SK-N-SH (cell line): Measurements from ENCODE around the gene TRIP11. TPM values are rescaled to one million over a fixed set of nuclear protein-coding genes. Genes with fewer than 3 reads are reported as not detected.
A peak's percentile ranks its signal among the peaks of the same experiment; 100 is the strongest.

Experiments
- CTCF ChIA-PET: fragments of 300-600, 350-600 bp; formaldehyde crosslinking; extraction: SDS; loops from one replicate; lab custom pipeline; 2021; lab: Yijun Ruan, JAX
- POLR2A ChIA-PET: fragments of 350-600 bp; sonication (Branson Sonifier 250); formaldehyde crosslinking; extraction: SDS; loops from one replicate; lab custom pipeline; 2020; ENCODE audit warnings: antibody characterized with exemption, inconsistent platforms; lab: Yijun Ruan, JAX
- DNase-seq: peaks from one replicate; pipeline ENCODE4 v3.0.0; 2012
- H2AFZ ChIP-seq: fragments of 200-600 bp; sonication (generic); 2 replicates; pipeline ENCODE4 v1.8.1; 2016; ENCODE audit warnings: antibody characterized with exemption, mild to moderate bottlenecking, low read depth
- H3F3A ChIP-seq: fragments of 200-600 bp; sonication (generic); replicated peaks from 2 replicates; pipeline ENCODE3; 2016; ENCODE audit warnings: antibody characterized with exemption, mild to moderate bottlenecking; ENCODE audit not compliant: insufficient read depth
- H3K27ac ChIP-seq, 2 experiments: fragments of 200-500 bp in 1 of 2; fragments of 200-600 bp in 1 of 2; sonication (Bioruptor generic) in 1 of 2; sonication (generic), shearing (Covaris generic) in 1 of 2; 2 replicates each; pipeline versions ENCODE4 v1.5.1 to v1.6.1; 2014 to 2016; ENCODE audit warnings: low read depth in 2 of 2, inconsistent platforms in 1 of 2, low read length in 1 of 2, mild to moderate bottlenecking in 1 of 2, mixed read lengths in 1 of 2
- H3K27me3 ChIP-seq: fragments of 200-600 bp; sonication (generic), shearing (Covaris generic); 2 replicates; pipeline ENCODE4 v1.6.1; 2016; ENCODE audit warnings: mixed run types; ENCODE audit not compliant: insufficient read depth
- H3K36me3 ChIP-seq, 2 experiments: fragments of 200-500 bp in 1 of 2; fragments of 200-600 bp in 1 of 2; sonication (Bioruptor generic) in 1 of 2; sonication (generic) in 1 of 2; replicated peaks in 1 of 2; 2 replicates each; pipeline versions ENCODE3 to v1.5.1; 2014 to 2016; ENCODE audit warnings: low read length in 1 of 2, mild to moderate bottlenecking in 1 of 2; ENCODE audit not compliant: insufficient read depth in 2 of 2, control insufficient read depth in 1 of 2
- H3K4me1 ChIP-seq, 2 experiments: fragments of 200-500 bp in 1 of 2; fragments of 200-600 bp in 1 of 2; sonication (Bioruptor generic) in 1 of 2; sonication (generic), shearing (Covaris generic) in 1 of 2; 2 replicates each; pipeline versions ENCODE4 v1.5.1 to v1.6.1; 2014 to 2016; ENCODE audit warnings: low read depth in 1 of 2, low read length in 1 of 2, mixed run types in 1 of 2; ENCODE audit not compliant: insufficient read depth in 2 of 2, control insufficient read depth in 1 of 2
- H3K4me2 ChIP-seq: fragments of 200-600 bp; sonication (generic), shearing (Covaris generic); 2 replicates; pipeline ENCODE4 v1.6.1; 2017; ENCODE audit warnings: mixed run types
- H3K4me3 ChIP-seq, 2 experiments: fragments of 200-500 bp in 1 of 2; fragments of 200-600 bp in 1 of 2; sonication (Bioruptor generic) in 1 of 2; sonication (generic), shearing (Covaris generic) in 1 of 2; 2 replicates each; pipeline versions ENCODE4 v1.5.1 to v1.8.1; 2014 to 2016; ENCODE audit warnings: low read depth in 2 of 2, inconsistent platforms in 1 of 2, low read length in 1 of 2, mild to moderate bottlenecking in 1 of 2, mixed read lengths in 1 of 2, moderate library complexity in 1 of 2
- H3K79me2 ChIP-seq: fragments of 200-600 bp; sonication (generic); 2 replicates; pipeline ENCODE4 v1.8.1; 2017; ENCODE audit warnings: mild to moderate bottlenecking; ENCODE audit not compliant: insufficient read depth
- H3K9ac ChIP-seq: fragments of 200-600 bp; sonication (generic); 2 replicates; pipeline ENCODE4 v1.6.1; 2017; ENCODE audit warnings: mixed run types
- H3K9me2 ChIP-seq: fragments of 200-600 bp; sonication (generic); 2 replicates; pipeline ENCODE4 v1.6.1; 2017; ENCODE audit warnings: mixed run types
- H3K9me3 ChIP-seq: fragments of 200-600 bp; sonication (generic); 2 replicates; pipeline ENCODE4 v1.6.1; 2017; ENCODE audit warnings: mixed run types, mild to moderate bottlenecking, moderate library complexity
- H4K20me1 ChIP-seq: fragments of 200-600 bp; sonication (generic); 2 replicates; pipeline ENCODE4 v1.6.1; 2017; ENCODE audit warnings: mild to moderate bottlenecking, mixed run types; ENCODE audit not compliant: insufficient read depth
- EP300 ChIP-seq, 2 experiments: IDR thresholded peaks; 2 replicates each; pipeline versions ENCODE4 v1.4.0 to v1.6.1; 2012; ENCODE audit warnings: borderline replicate concordance in 1 of 2, low read depth in 1 of 2, low read length in 1 of 2
- FOSL2 ChIP-seq: IDR thresholded peaks from 2 replicates; pipeline ENCODE4 v1.4.0; 2012; ENCODE audit warnings: low read depth, mild to moderate bottlenecking, moderate library complexity, borderline replicate concordance
- JUND ChIP-seq: IDR thresholded peaks from 2 replicates; pipeline ENCODE4 v1.4.0; 2012
- NFIC ChIP-seq: IDR thresholded peaks from 2 replicates; pipeline ENCODE4 v1.4.0; 2012; ENCODE audit warnings: borderline replicate concordance
- NRF1 ChIP-seq: IDR thresholded peaks from 2 replicates; pipeline ENCODE4 v1.6.1; 2012; ENCODE audit warnings: low read depth, mild to moderate bottlenecking, low read length
- POLR2AphosphoS5 ChIP-seq: IDR thresholded peaks from 2 replicates; pipeline ENCODE4 v1.6.1; 2012; ENCODE audit warnings: low read depth, low read length
- RXRA ChIP-seq: IDR thresholded peaks from 2 replicates; pipeline ENCODE4 v1.4.0; 2012; ENCODE audit warnings: low read depth, mild to moderate bottlenecking, borderline replicate concordance
- TCF12 ChIP-seq: IDR thresholded peaks from 2 replicates; pipeline ENCODE4 v1.4.0; 2012
- TEAD4 ChIP-seq: IDR thresholded peaks from 2 replicates; pipeline ENCODE4 v1.4.0; 2012; ENCODE audit warnings: mild to moderate bottlenecking, borderline replicate concordance; ENCODE audit not compliant: insufficient read depth
- YY1 ChIP-seq: IDR thresholded peaks from 2 replicates; pipeline ENCODE4 v1.4.0; 2012; ENCODE audit warnings: low read depth, mild to moderate bottlenecking
- WGBS: methylation state at CpG from one replicate; pipeline ENCODE4 v1.1.6; 2017; ENCODE audit warnings: low lambda C conversion rate; 5-methylcytosine and 5-hydroxymethylcytosine counted together
- polyA plus RNA-seq, 3 experiments: library from polyadenylated mRNA; depleted of rRNA; stranded (reverse); fragments of >200 nt; gene quantifications; 2 replicates each; pipeline ENCODE4 v1.2.3, GENCODE V29; 2012
- TF ChIP-seq, protein P1 (sequence below): IDR thresholded peaks from 2 replicates; pipeline ENCODE4 v1.6.1; 2012; ENCODE audit warnings: mild to moderate bottlenecking, low read depth, low read length, moderate library complexity
- TF ChIP-seq, protein P2 (sequence below): IDR thresholded peaks from 2 replicates; pipeline ENCODE4 v1.4.0; 2012; ENCODE audit warnings: low read depth, borderline replicate concordance
- TF ChIP-seq, protein P3 (sequence below): IDR thresholded peaks from 2 replicates; pipeline ENCODE4 v1.4.0; 2012; ENCODE audit warnings: low read depth, borderline replicate concordance

TRIP11 gene
- polyA plus RNA-seq, 1 of the 3 experiments (the other 2 are of a cell fraction): 4.6 TPM

DNA sequence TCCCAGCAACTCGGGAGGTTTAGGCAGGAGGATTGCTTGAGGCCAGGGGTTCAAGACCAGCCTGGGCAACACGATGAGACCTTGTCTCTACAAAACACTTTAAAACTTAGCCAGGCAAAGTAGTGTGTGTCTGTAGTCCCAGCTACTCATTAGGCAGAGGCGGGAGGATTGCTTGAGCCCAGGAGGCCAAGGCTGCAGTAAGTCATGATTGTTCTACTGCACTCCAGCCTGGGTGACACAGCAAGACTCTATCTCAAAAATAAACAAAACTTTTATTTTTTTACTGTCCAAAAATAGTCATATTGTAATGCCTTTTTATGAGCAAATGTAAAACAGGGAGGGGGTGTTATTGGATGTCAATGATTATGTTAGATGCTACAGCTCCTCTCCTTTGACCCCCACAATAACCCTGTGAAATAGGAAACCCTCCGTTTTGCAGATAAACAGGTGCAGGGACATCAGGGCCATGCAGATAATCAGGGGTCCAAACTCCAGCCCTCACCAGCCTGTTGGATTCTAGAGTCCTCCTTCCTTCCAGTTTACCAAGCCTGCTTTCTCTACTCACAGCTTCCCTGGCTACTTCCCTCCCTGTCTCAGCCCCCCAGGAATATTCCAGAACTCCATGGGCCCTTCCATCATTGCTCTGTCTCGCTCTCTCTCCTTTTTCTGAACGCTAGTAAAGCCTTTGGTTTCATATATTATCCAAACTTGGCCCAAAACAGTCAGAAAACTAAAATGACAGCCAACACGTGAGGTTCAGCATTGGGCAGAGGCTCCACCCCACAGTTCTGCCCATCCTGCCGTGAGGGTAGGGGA, 86.5 kb downstream of the TRIP11 start:
- H3K4me2 ChIP-seq: no peak overlapping the region
- WGBS: 71% methylated on average over 8 of the region's 8 CpGs
- TF ChIP-seq EP300 (IDR thresholded peaks at IDR 0.05; ENCODE audit: borderline replicate concordance in 1 of 2, low read depth in 1 of 2, low read length in 1 of 2): no peak
- TF ChIP-seq, protein P1, sequence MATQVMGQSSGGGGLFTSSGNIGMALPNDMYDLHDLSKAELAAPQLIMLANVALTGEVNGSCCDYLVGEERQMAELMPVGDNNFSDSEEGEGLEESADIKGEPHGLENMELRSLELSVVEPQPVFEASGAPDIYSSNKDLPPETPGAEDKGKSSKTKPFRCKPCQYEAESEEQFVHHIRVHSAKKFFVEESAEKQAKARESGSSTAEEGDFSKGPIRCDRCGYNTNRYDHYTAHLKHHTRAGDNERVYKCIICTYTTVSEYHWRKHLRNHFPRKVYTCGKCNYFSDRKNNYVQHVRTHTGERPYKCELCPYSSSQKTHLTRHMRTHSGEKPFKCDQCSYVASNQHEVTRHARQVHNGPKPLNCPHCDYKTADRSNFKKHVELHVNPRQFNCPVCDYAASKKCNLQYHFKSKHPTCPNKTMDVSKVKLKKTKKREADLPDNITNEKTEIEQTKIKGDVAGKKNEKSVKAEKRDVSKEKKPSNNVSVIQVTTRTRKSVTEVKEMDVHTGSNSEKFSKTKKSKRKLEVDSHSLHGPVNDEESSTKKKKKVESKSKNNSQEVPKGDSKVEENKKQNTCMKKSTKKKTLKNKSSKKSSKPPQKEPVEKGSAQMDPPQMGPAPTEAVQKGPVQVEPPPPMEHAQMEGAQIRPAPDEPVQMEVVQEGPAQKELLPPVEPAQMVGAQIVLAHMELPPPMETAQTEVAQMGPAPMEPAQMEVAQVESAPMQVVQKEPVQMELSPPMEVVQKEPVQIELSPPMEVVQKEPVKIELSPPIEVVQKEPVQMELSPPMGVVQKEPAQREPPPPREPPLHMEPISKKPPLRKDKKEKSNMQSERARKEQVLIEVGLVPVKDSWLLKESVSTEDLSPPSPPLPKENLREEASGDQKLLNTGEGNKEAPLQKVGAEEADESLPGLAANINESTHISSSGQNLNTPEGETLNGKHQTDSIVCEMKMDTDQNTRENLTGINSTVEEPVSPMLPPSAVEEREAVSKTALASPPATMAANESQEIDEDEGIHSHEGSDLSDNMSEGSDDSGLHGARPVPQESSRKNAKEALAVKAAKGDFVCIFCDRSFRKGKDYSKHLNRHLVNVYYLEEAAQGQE: no peak
- no peak for DNase-seq
- ChIA-PET POLR2A (no interaction called here), CTCF (no interaction called here)
- no peaks in the 10 kb centered on the region for H3K9me2 ChIP-seq
- no peak overlapping the region for H2AFZ ChIP-seq
- no peak overlapping the region for H3K9ac ChIP-seq
- no peaks in the 10 kb centered on the region for H3K9me3 ChIP-seq
- H3K27ac ChIP-seq: no peak overlapping the region
- H3F3A ChIP-seq: peaks cover 7% of the 10 kb centered on the region
- no peaks in the 10 kb centered on the region for H3K27me3 ChIP-seq
- no peaks in the 10 kb centered on the region for H3K79me2 ChIP-seq
- H3K36me3 ChIP-seq: no peaks in the 10 kb centered on the region
- no peaks in the 10 kb centered on the region for H3K4me1 ChIP-seq
- H3K4me3 ChIP-seq: no peak overlapping the region
- no peaks in the 10 kb centered on the region for H4K20me1 ChIP-seq

DNA sequence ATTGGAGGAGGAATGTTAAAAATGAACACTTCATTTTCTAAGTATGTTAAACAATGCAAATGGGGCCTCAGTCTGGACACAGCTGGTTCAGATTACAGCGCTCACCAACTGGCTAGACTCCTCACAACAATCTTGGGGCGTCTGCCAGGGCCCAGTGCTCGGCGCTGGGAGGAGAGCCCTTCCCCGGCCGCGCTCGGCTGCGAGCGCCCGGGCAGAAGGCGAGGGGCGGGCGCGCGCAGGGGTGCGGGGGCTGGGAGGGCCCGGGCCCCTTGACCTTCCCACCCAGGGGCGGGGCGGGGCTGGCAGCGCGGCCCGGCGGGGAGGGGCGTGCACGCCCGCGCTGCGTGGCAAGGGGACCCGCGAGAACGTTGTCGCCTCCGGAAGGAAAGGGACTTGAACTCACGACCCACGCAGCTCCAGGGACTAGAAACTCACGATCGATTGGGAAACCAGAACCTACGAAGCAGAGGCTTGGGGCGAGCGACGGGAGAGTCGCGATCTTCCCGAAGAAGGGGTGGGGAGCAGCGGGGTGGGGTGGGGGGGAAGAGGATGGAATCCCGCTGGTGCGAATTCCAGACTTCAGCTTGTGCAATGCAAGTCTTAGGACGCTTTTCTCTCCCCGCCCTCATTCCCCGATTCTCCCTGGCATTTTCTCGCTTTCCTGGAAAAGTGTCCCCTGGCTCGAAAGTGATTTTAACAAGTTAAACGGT, 92.2 kb downstream of the TRIP11 start, which contains the start of gene FBLN5:
Gene FBLN5 (minus strand): TSS at position 220 of the 710 bp plus-strand sequence. CDS start 465 bp downstream, outside the sequence.
- TF ChIP-seq NFIC: 0 out of 2 replicates have a peak, but pooled peaks have one; percentile 44
- 0 out of 2 replicates have a peak, but pooled peaks have one; percentile 24 for TF ChIP-seq RXRA
- peak; percentile 37; the same call in 1 of the 2 replicates for TF ChIP-seq FOSL2
- TF ChIP-seq POLR2AphosphoS5: peak; percentile 64
- TF ChIP-seq NRF1: no peak
- TF ChIP-seq JUND: peak; percentile 44
- no peak; the same call in 1 of the 2 replicates for TF ChIP-seq TEAD4
- TF ChIP-seq EP300 (IDR thresholded peaks at IDR 0.05; ENCODE audit: borderline replicate concordance in 1 of 2, low read depth in 1 of 2, low read length in 1 of 2): peak in 1 of 2 experiments; percentile 45; a peak in 1 of 4 replicates
- TF ChIP-seq, protein P2, sequence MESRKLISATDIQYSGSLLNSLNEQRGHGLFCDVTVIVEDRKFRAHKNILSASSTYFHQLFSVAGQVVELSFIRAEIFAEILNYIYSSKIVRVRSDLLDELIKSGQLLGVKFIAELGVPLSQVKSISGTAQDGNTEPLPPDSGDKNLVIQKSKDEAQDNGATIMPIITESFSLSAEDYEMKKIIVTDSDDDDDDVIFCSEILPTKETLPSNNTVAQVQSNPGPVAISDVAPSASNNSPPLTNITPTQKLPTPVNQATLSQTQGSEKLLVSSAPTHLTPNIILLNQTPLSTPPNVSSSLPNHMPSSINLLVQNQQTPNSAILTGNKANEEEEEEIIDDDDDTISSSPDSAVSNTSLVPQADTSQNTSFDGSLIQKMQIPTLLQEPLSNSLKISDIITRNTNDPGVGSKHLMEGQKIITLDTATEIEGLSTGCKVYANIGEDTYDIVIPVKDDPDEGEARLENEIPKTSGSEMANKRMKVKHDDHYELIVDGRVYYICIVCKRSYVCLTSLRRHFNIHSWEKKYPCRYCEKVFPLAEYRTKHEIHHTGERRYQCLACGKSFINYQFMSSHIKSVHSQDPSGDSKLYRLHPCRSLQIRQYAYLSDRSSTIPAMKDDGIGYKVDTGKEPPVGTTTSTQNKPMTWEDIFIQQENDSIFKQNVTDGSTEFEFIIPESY: 0 out of 2 replicates have a peak, but pooled peaks have one; percentile 24
- TF ChIP-seq, protein P1: no peak
- TF ChIP-seq, protein P3, sequence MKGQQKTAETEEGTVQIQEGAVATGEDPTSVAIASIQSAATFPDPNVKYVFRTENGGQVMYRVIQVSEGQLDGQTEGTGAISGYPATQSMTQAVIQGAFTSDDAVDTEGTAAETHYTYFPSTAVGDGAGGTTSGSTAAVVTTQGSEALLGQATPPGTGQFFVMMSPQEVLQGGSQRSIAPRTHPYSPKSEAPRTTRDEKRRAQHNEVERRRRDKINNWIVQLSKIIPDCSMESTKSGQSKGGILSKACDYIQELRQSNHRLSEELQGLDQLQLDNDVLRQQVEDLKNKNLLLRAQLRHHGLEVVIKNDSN: no peak
- TF ChIP-seq YY1: 0 out of 2 replicates have a peak, but pooled peaks have one; percentile 33
- peak; percentile 92; the same call in 1 of the 2 replicates for TF ChIP-seq TCF12
- H4K20me1 ChIP-seq: no peaks in the 10 kb centered on the region
- peaks cover 3 to 11% of the 10 kb centered on the region in 2 experiments; a peak in 2 of 4 replicates for H3K4me1 ChIP-seq
- CTCF ChIA-PET: interaction anchor here (1.0 kb wide), 1 partner anchor 12 kb away, joined by 4 read pairs; no protein-coding TSS in a partner anchor
- peak; percentile 62 for DNase-seq
- peaks cover 0 to 1% of the 10 kb centered on the region in 2 experiments for H3K36me3 ChIP-seq
- peak within 1 kb of the TSS; percentile 84 for H3K9ac ChIP-seq
- H3F3A ChIP-seq: peaks cover 16% of the 10 kb centered on the region
- no peaks in the 10 kb centered on the region for H3K27me3 ChIP-seq
- H3K79me2 ChIP-seq: peaks cover 37% of the 10 kb centered on the region
- peak within 1 kb of the TSS; percentile 93 for H2AFZ ChIP-seq
- no peaks in the 10 kb centered on the region for H3K9me3 ChIP-seq
- H3K4me3 ChIP-seq: peak within 1 kb of the TSS; percentile 66
- H3K4me2 ChIP-seq: peak within 1 kb of the TSS; percentile 93
- WGBS: 5% methylated on average over 14 of the region's 54 CpGs
- POLR2A ChIA-PET: no interaction called here
- no peaks in the 10 kb centered on the region for H3K9me2 ChIP-seq
- H3K27ac ChIP-seq: peak within 1 kb of the TSS; percentile 68 to 75; a peak in 3 of 4 replicates
